HCT116 (cell line): ENCODE data around the gene GRM8.

Experiments
- EGR1 ChIP-seq: IDR thresholded peaks from 2 replicates; pipeline ENCODE4 v1.6.1; 2012; ENCODE audit warnings: low read depth
- EZH2 ChIP-seq: fragments of 200-600 bp; sonication (generic); IDR thresholded peaks from 2 replicates; pipeline ENCODE4 v1.6.1; 2017; ENCODE audit warnings: antibody characterized with exemption, mixed run types
- EZH2phosphoT487 ChIP-seq: fragments of 200-600 bp; IDR thresholded peaks from 2 replicates; pipeline ENCODE4 v1.6.1; 2018; ENCODE audit warnings: antibody characterized with exemption, borderline replicate concordance
- FOSL1 ChIP-seq: IDR thresholded peaks from 2 replicates; pipeline ENCODE4 v1.6.1; 2012; ENCODE audit warnings: low read depth
- JUND ChIP-seq: IDR thresholded peaks from 2 replicates; pipeline ENCODE4 v1.6.1; 2012
- POLR2A ChIP-seq: IDR thresholded peaks from 2 replicates; pipeline ENCODE4 v1.7.0; 2011; ENCODE audit warnings: borderline replicate concordance; ENCODE audit not compliant: insufficient read depth, insufficient read length; ENCODE audit errors: extremely low read depth
- POLR2AphosphoS5 ChIP-seq: IDR thresholded peaks from 2 replicates; pipeline ENCODE4 v1.6.1; 2011; ENCODE audit warnings: mild to moderate bottlenecking, low read depth, low read length, moderate library complexity
- RAD21 ChIP-seq: IDR thresholded peaks from 2 replicates; pipeline ENCODE4 v1.6.1; 2012; ENCODE audit warnings: low read depth, mild to moderate bottlenecking
- REST ChIP-seq: IDR thresholded peaks from 2 replicates; pipeline ENCODE4 v1.6.1; 2012; ENCODE audit warnings: low read depth
- SIN3A ChIP-seq: IDR thresholded peaks from 2 replicates; pipeline ENCODE4 v1.6.1; 2012; ENCODE audit warnings: low read depth
- SRF ChIP-seq: IDR thresholded peaks from 2 replicates; pipeline ENCODE4 v1.6.1; 2012; ENCODE audit warnings: low read depth
- TCF7L2 ChIP-seq: IDR thresholded peaks from 2 replicates; pipeline ENCODE4 v1.7.0; 2011; ENCODE audit warnings: borderline replicate concordance, inconsistent platforms; ENCODE audit not compliant: insufficient read depth, insufficient read length; ENCODE audit errors: extremely low read depth
- TF ChIP-seq, protein P1 (sequence below), 3 experiments: fragments of 200-600 bp in 1 of 3; sonication (generic) in 1 of 3; IDR thresholded peaks in 2 of 3; conservative IDR thresholded peaks in 1 of 3; 2 replicates each; pipeline ENCODE4 v1.5.1; 2012 to 2017; ENCODE audit warnings: low read depth in 2 of 3, low read length in 2 of 3, antibody characterized with exemption in 1 of 3, borderline replicate concordance in 1 of 3, control low read depth in 1 of 3, mild to moderate bottlenecking in 1 of 3, mixed read lengths in 1 of 3, mixed run types in 1 of 3, moderate library complexity in 1 of 3; ENCODE audit not compliant: insufficient read depth in 1 of 3

DNA sequence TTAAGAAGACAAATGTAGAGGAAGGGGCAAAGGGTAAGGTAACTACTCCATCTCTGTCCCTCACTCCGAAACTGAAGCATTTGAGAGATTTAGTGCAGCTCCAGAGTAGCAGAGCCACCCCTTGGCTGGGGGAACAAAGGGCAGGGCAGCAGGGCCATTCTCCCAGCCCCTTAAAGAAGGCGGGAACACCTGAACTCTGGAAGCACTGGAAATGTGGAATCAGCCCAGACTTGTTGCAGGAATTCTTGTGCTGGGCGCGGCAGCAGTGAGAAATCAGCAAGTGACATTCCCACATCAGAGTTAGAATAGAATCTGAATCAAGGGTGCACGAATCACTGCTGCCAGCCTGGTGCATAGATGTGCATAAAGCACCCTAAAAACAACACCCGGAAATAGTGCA, 34.4 kb upstream of the GRM8 start:
- TF ChIP-seq EGR1 (no peak), POLR2AphosphoS5 (no peak), TCF7L2 (no peak), EZH2 (no peak), REST (no peak), RAD21 (no peak), POLR2A (no peak), JUND (no peak), FOSL1 (no peak), SIN3A (no peak), EZH2phosphoT487 (no peak), SRF (no peak)
- TF ChIP-seq, protein P1, sequence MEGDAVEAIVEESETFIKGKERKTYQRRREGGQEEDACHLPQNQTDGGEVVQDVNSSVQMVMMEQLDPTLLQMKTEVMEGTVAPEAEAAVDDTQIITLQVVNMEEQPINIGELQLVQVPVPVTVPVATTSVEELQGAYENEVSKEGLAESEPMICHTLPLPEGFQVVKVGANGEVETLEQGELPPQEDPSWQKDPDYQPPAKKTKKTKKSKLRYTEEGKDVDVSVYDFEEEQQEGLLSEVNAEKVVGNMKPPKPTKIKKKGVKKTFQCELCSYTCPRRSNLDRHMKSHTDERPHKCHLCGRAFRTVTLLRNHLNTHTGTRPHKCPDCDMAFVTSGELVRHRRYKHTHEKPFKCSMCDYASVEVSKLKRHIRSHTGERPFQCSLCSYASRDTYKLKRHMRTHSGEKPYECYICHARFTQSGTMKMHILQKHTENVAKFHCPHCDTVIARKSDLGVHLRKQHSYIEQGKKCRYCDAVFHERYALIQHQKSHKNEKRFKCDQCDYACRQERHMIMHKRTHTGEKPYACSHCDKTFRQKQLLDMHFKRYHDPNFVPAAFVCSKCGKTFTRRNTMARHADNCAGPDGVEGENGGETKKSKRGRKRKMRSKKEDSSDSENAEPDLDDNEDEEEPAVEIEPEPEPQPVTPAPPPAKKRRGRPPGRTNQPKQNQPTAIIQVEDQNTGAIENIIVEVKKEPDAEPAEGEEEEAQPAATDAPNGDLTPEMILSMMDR (IDR thresholded peaks at IDR 0.05 in 2 of 3, conservative IDR thresholded peaks at IDR 0.05 in 1 of 3; ENCODE audit: borderline replicate concordance in 1 of 3, insufficient read depth in 1 of 3, low read depth in 2 of 3, low read length in 2 of 3), result no peak
